ENCODE results near the gene SOX18. TPM values are rescaled to one million over a fixed set of nuclear protein-coding genes. Genes with fewer than 3 reads are reported as not detected.

Gene SOX18
- total and polyA plus RNA-seq, 2 of the 13 experiments (the other 11 are each of a cell fraction or from before 2014, with no cell fraction given) = 1.6 to 1.9 TPM

DNA sequence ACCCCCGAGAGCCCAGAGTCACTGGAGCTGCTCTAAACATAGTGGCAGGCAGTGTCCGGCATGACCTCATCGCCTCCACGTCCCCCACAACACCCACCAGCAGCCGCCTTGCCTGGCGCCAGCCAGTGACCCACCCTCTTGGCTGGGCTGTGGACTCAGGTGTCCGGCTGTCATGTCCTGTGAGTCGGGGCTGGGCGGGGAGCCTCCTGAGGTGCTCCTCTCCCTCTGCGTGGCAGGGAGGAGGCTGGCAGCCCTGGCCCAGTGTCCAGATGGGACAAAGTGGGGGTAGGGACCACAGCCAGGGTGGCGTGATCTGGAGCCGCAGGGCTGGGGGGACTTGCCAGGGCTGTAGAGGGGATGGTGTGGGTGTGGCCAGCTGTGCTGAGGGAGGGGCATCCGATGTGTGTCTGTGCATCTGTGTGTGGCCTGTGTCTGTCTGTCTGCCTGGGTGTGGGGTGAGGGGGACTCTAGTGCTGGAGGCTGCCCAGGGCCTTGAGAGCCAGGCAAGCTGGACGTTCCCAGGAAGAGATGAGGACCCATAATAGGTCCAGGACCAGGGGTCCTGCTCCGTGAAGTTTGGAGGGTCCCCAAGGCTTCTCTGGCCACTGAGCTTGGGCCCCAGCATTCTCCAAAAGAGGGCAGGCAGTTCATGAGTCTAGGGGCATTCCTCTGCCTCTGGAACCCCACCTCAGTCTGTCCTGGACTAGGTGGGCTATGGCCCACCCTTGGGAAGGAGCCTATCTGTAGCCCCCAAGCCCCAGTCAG is 2.3 kb upstream of the SOX18 start (continued):
- TF ChIP-seq ATF7 (IDR thresholded peaks at IDR 0.05) (no peak), ATF7 (CRISPR knock-in tag; IDR thresholded peaks at IDR 0.05) (0 out of 2 replicates have a peak, but pooled peaks have one; percentile 48), ZNF691 (CRISPR knock-in tag; IDR thresholded peaks at IDR 0.05; ENCODE audit: borderline replicate concordance, low read depth) (peak; percentile 32; the same call in 1 of the 2 replicates), EEA1 (CRISPR knock-in tag; IDR thresholded peaks at IDR 0.05; ENCODE audit: borderline replicate concordance) (0 out of 2 replicates have a peak, but pooled peaks have one; percentile 43), MED13 (CRISPR knock-in tag; IDR thresholded peaks at IDR 0.05) (no peak), BCLAF1 (IDR thresholded peaks at IDR 0.05) (no peak), KDM5B (CRISPR knock-in tag; IDR thresholded peaks at IDR 0.05; ENCODE audit: borderline replicate concordance) (peak; percentile 45; the same call in 1 of the 2 replicates), TFDP2 (CRISPR knock-in tag; IDR thresholded peaks at IDR 0.05) (no peak), ZNF709 (CRISPR knock-in tag; IDR thresholded peaks at IDR 0.05) (no peak), TAF15 (IDR thresholded peaks at IDR 0.05; ENCODE audit: low read depth, low read length, poor library complexity, severe bottlenecking) (no peak), ZNF460 (CRISPR knock-in tag; IDR thresholded peaks at IDR 0.05; ENCODE audit: borderline replicate concordance) (no peak), ZNF180 (CRISPR knock-in tag; IDR thresholded peaks at IDR 0.05; ENCODE audit: borderline replicate concordance, low read depth) (no peak), NONO (IDR thresholded peaks at IDR 0.05) (no peak), NONO (CRISPR knock-in tag; conservative IDR thresholded peaks at IDR 0.05) (no peak), MATR3 (CRISPR knock-in tag; IDR thresholded peaks at IDR 0.05) (0 out of 2 replicates have a peak, but pooled peaks have one; percentile 27), CBX1 (IDR thresholded peaks at IDR 0.05; ENCODE audit: low read depth) (peak; percentile 32), ZNF839 (CRISPR knock-in tag; IDR thresholded peaks at IDR 0.05; ENCODE audit: borderline replicate concordance) (peak; percentile 24; the same call in 1 of the 2 replicates), GPN1 (CRISPR knock-in tag; IDR thresholded peaks at IDR 0.05; ENCODE audit: borderline replicate concordance) (no peak)
- TF ChIP-seq, protein P1, sequence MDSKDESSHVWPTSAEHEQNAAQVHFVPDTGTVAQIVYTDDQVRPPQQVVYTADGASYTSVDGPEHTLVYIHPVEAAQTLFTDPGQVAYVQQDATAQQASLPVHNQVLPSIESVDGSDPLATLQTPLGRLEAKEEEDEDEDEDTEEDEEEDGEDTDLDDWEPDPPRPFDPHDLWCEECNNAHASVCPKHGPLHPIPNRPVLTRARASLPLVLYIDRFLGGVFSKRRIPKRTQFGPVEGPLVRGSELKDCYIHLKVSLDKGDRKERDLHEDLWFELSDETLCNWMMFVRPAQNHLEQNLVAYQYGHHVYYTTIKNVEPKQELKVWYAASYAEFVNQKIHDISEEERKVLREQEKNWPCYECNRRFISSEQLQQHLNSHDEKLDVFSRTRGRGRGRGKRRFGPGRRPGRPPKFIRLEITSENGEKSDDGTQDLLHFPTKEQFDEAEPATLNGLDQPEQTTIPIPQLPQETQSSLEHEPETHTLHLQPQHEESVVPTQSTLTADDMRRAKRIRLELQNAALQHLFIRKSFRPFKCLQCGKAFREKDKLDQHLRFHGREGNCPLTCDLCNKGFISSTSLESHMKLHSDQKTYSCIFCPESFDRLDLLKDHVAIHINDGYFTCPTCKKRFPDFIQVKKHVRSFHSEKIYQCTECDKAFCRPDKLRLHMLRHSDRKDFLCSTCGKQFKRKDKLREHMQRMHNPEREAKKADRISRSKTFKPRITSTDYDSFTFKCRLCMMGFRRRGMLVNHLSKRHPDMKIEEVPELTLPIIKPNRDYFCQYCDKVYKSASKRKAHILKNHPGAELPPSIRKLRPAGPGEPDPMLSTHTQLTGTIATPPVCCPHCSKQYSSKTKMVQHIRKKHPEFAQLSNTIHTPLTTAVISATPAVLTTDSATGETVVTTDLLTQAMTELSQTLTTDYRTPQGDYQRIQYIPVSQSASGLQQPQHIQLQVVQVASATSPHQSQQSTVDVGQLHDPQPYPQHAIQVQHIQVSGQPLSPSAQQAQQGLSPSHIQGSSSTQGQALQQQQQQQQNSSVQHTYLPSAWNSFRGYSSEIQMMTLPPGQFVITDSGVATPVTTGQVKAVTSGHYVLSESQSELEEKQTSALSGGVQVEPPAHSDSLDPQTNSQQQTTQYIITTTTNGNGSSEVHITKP (CRISPR knock-in tag; IDR thresholded peaks at IDR 0.05; ENCODE audit: low read depth) = no peak

Measured in HepG2 (cell line).